ELF-1 (cell line): ENCODE results near the gene KIF21B.
A peak's percentile ranks its signal among the peaks of the same experiment; 100 is the strongest.
"Not testable (repeated sequence)": the region's sequence is repeated elsewhere in the genome, so short reads cannot be mapped to it uniquely, and the experiment has no call there.

ENCODE experiments used
- DNase-seq: peaks from one replicate; pipeline ENCODE4 v3.0.0-alpha.2; 2016; ENCODE audit warnings: low read depth, low spot score

The KIF21B gene

DNA sequence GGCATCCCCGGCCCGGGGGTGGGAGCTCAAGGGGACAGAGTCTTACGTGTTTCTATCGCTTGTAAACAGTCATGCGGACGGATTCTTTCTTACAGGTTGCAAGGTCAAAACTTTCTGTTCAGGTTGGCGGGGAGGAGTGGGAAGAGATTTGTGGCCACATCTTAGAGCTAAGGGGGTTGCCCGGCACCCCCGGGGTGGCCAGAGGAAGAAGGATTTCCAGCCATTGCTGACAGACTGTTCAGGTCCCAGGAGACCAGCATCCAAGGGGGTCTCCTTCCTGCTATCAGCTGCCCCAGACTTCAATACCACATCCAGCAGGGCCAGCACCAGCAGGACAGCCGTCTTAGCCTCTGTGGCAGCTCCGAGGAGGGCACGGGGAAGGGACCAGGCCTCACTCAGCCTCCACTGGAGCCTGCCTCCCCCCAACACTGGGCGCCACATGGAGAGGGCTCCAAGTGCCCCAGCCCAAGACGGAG is 52.0 kb downstream of the KIF21B start:
- DNase-seq: no peak

DNA sequence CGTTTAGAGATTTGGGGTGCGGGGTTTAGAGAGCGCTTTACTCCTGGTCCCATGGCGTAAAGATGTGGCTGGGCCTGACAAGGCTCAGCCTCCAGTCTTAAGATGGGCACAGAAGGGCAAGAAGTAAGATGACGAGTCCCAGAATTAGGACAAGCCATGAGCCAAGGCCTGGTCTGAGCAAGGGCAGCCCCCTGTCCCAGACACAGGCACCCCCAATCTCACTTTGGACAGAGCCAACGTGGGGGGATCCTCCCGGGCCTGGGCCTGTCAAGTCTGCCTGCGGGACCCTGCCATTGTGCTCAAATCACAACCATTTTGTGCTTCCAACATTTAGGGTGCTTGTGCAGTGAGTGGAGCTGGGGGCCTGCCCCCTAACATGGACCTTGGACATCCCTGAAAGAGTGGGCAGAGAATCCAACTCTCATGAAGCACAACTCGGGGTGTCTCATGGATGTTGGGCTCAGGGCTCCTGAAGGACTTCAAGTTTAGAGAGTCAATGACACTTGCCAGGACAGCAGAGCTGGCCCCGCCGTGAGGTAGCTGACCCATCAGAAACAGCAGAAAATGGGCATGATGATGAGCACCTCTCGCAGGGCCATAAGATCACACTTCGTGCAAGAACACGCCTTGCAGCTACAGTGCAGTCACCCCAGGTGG is 52.6 kb downstream of the KIF21B start:
- DNase-seq: no peak

DNA sequence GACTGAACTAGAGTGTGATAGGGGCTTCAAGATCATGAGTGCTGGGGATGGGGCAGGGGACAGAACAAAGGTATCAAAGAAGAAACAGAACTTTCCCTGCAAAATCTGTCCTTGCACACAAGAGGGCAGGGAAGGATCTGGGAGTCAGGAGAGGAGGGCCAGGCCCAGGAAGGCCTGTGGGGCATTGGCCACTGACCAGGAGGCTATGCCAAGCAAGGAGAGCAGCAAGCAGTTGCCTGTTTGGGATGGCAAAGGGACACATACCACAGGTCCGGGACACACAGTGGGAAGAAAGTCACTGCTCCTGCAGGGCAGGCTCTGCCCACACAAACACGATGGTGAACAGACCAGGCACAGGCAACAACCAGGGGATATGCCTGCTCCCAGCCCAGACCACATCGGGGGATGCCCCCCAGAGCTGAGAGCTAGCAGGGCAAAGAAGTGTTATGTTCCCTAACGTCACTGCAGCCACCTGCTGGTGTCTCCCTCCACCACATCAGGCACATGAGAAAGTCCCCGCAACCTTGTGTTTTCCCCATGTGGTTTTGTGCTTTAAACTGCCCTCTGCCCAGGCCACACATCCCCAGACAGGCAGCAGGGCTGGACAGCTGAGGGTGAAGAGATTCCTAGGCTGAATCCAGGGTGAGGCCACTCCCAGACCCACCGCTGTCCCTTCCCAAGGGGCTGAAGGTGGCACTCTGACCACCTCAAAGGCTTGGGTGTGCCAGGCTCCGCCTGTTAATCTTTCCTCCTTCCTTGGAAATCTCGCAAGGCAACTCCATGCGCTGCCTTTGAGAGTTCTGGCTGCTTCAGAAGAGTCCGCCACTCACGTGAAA is 53.6 kb downstream of the KIF21B start:
- DNase-seq: no peak

DNA sequence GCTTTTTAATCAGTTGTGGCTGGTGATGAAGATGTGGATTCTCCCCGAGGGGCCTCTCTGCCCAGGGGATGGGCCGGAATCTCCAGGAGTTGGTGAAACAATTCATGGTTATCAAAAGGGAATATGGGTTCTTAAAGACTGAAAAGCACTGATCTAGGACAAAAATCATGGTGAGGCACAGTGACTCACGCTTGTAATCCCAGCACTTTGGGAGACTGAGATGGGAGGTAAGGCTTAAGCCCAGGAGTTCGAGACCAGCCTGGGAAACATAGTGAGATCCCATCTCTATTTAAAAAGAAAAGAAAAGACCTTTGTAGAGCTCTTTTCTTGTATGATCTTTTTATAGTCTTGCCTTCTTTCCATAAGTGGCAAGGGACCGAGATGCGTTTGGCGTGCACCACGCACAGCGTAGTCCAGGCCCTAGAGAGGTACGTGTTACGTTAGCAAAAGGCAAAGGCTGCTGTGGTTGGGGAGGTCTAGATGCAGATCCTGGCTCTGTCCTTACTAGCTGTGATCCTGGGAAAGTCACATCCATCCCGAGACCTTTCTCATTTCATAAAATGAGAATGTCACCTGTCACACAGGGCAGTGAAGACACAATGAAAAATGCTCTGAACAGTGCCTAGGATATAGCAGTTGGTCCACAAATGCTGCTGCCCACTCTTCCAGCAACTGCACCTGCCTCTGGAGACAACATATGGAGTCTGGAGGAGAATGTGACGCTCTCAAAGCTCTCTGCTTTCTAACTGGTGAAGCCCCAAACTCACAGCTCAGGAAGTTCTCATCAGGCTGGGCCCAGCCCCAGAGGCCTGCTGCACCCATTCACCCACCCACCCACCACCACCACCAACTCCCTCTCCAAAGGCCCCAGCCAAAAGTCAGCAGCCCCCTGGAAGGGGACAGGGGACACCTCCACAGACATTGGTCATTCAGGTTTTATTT is 54.8 kb downstream of the KIF21B start:
- DNase-seq: no peak

DNA sequence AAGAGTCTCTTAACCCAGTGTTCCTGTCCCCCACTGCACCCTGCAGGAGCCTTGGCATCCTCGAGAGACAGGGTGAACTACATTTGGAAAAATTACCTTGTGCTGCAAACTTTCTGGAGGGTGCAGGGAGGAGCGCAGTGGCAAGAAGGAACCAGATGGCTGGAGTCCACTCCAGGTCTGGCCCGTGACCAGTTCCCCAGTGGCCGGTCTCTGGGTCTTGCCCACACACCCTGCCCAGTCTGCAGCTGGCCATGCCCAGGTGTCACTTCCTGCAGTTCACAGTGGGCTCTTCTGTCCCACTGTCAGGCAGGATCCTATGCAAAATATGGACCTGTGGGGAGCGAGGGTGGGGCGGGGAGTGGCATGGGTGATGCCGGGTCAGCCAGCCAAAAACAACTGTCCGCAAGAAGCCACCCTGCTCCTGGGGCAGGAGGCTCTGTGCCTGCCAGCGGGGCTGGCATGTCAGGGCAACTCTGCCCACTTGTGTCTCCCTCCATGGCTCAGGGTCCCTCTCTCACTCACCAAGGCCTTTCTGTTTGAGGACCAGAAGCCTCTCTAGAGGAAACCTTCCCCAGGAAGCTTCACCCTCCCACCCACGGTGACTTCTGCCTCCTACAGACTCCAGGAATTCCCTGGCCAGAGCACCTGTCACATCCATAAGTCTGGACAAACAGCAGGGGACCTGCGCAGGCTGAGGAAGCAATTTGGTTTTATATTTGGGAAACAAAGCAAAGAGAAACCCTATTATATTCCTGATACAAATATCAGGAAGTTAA is 55.6 kb downstream of the KIF21B start:
- DNase-seq: no peak

DNA sequence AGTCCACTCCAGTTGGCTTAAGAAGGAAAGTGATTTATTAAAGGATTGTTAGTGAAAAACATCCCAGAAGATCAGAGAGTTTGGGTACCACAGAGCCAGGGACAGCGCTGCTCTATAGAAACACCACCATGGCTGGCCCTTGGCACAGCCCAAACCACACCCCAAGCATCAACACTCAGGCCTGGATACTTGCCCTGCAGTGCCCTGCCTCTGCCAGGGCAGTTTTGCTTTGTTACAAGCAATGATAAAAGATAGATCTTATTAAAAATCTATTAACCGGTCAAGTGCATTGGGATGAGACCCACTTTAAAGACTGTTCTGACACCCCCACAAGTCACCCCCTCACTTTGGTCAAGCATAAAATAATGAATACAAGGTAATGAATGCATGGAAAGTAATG is 56.6 kb downstream of the KIF21B start:
- no peak for DNase-seq

DNA sequence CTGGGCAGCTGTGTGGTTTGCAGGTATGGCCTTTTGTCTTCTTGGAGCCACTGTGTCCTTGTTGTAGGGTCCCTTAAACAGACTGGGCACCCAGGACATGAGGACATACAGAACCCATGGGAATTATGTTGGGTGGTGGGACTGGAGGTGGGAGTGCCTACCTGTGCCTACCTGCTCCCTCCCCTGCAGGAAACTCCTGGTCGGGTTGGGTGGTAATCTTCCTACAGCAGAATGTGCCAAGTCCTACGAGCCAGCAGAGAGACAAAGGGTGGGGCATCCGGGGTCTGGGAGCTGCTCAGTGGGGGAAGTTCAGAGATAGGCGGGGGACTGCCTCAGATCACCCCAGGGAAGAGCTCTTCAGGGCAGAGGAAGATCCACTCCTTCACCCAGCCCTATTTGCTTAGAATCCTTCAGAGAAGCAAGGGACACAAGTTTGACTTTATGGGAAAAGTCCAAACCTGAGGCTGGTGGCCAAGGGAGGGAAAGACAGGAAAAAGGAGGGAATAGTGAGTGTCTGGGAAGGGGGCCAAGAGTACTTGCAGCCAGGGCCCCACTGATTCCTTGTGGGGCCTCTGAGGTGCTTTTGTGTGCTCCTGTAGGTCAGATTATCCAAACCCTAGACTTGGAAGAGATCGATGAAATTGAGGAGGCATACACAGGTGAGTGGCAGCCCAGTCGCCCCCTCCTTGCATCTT is 58.3 kb downstream of the KIF21B start:
- no peak for DNase-seq

DNA sequence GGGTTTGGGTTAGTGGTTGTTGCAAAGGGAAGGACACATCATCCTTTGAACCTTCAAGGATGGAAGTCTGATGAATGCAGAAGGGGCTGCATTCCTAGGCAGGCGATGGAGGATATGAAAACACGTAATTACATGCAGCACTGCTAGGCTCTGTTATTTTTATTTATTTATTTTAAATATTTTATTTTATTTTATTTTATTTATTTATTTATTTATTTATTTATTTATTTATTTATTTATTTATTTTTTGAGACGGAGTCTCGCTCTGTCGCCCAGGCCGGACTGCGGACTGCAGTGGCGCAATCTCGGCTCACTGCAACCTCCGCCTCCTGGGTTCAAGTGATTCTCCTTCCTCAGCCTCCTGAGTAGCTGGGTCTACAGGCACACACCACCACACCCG is 59.6 kb downstream of the KIF21B start:
- not testable (repeated sequence) for DNase-seq

DNA sequence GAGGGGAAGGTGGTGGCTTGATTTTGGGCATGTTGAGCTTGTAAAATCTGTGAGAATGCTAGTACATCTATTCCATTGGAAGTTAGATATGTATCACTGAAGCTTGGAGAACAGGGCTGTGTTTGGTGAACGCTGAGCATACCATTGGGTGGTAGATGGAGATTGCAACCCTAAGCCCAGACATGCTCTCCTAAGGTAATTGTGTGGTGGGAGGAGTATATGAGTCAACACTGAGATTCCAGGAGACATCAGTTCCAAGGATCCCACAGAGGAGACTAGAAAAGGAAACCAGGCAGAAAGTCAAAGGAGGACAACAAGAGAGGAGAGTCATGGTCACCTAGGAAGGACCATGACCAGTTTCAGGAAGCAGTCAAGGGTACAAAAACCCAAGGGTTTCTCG is 60.4 kb downstream of the KIF21B start:
- no peak for DNase-seq

DNA sequence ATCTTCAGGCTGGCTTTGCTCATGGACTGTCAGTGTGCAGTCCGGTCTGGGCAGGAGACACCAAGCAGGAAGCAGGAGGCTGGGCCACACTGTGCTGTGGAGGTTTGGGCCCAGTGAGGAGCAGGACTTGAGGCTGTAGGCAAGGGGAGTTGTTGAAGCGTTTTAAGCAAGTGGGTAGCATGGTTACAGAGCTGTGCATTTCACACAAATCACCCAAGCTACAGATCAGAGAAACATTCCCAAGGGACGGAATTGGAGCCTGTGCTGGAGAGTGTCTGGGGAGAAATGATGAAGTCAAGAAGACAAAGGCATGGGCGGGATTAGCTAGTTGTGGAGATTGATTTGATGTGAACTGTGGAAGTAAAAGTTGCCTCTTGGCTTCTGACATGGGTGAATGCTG is 60.9 kb downstream of the KIF21B start:
- no peak for DNase-seq

DNA sequence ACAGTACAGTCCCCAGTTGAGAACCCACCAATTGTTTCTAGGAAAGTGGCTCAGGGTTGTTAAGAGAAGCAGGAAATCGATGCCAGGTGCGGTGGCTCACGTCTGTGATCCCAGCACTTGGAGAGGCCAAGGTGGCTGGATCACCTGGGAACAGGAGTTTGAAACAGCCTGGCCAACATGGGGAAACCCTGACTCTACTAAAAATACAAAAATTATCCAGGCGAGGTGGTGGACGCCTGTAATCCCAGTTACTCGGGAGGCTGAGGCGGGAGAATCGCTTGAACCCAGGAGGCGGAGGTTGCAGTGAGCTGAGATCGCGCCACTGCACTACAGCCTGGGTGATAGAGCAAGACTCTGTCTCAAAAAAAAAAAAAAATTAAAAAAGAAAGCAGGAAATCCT is 61.4 kb downstream of the KIF21B start:
- DNase-seq: not testable (repeated sequence)

DNA sequence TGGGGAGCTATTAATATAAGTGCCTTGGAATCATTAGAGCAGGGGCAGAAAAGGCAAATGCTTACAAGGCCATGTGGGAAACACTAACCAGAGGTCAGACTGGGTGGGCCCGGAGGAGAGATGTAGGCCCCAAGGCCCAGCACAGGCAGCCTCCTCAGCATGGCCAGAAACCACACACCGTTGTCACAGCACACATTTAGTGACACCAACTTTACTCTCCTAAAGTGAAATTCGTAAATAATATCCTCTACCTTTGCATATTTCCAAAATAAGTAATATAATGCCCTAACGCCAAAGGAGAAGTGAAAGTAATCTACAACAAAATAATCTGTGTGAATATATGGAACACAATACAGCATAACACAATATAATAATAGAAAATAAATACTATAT is 62.6 kb downstream of the KIF21B start:
- no peak for DNase-seq

DNA sequence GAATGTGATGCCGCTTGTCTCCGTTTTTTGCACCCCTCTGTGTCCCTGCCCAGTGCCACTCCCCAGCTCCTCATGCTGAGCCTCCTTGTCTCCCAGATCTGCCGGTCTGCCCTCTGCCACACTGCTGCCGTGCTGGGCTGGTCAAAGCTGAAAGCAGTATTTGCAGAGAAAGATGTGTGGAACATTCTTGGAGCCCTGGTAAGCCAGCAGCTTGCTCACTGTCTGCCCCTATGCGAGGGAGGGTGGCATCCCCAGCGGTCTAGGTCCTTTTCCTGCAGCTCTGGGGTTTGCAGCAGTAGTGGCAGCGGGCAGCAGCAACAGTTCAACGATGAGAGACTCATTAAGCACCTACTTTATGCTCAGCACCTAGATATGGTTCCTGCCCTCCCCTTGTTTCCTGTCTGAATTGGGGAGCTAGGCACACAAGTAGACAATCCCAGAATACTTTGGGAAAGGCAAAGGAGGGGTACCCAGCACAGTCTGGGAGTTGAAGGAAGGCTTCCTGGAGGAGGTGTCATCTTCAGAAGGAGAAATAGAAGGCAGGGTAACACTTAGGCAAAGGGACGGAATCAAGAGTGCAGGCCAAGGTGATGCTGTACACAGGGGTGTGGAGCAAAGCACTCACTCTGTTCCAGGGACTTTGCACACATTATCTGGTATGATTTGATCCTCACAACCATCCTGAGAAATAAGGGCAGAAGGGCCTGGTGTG is 63.1 kb downstream of the KIF21B start:
- DNase-seq: no peak

DNA sequence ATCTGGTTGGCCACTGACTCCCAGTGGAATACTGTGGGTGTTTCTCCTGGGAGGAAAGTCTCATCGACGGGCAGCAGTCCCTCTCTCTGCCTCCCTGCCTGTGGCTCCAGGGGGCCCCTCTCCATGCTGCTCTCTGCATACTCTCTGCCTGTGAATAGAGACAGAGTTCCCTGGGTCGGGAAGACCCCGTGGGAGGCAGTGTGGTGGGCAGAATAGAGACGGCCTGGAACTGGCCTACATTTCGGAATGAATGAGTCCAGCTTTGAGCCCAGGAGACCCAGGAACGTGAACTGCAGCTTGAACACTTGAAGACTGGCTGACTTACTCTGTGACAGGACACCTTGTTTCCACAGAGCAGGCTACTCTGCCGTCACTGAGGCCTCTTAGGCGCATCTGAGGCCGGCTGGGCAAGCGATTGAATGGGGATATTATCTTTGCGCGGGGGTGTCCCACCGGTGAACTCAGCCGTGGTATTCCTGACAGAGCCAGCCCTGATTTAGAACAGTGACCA is 64.0 kb downstream of the KIF21B start:
- peak; percentile 30 for DNase-seq

DNA sequence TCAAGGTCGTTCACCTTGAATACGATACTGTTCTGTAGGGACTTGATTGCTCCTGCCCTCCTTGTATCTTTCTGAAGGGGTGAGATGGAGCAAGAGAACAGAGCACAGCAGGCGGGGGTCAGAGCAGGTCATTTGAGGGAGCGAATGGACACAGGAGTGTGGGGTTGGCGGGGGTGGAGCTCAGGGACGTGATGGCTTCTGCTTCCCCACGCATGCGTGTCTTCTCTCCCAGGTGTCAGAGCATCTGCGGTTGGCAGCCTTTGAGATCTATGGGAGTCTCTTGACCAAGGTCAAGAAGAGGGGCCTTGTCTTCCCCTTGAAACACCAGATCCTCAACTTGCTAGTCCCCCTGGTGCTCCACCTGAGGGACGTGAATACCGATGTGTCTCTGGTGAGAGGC is 64.9 kb downstream of the KIF21B start:
- no peak for DNase-seq

DNA sequence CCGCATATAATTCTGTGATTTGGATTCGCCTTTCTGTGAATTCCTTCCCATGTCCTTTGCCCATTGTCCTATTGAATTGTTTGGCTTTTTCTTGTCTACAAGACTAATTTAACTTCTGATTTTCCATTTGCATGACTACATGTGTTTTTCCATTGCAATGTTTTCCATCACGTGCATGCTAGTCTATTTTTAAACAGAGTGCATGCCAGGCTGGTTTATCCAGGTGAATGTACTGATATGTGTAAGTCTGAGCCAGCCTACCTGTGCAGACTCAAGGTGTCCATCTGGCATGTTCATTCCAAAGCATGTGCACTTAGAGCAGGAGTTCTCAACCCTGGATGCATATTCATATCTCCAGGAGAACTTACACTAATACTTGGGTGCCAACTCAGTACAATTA is 69.1 kb downstream of the KIF21B start:
- DNase-seq: no peak

DNA sequence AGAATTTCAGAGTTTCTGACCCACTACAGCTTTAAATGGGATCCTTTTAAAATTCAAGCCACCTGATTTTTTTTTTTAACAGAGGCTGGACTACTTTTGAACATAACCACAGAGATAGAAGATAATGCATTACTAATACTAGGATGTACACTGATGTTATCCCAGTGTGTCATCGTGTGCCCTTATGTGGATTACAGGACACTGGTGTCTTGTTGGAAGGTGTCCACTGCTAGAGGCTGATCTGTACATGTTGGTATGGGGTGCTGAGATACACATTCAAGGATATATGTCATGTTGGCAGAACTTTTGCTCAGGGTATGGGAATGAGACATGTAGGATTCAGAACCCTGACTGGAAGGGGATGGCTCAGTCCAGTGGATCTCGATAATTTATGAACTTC is 72.5 kb downstream of the KIF21B start:
- no peak for DNase-seq

DNA sequence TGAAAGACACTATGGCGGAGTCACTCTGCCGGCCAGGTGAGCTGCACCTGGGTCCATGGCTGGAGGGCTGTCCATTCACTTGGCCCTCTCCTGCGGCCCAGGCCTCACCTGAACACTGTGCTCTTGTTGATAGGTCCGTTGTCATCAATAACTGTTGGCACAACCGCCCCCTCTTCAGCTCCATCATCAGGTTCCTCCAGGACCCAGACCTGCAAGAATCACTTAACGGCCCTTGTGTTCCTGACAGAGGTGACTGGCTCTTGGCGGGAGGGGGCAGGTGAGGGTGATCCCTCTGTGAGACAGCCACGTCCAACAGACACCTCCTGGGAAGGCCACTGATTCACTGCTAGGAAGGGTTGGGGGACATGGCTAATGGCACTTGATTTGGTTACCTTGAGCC is 73.9 kb downstream of the KIF21B start:
- no peak for DNase-seq

DNA sequence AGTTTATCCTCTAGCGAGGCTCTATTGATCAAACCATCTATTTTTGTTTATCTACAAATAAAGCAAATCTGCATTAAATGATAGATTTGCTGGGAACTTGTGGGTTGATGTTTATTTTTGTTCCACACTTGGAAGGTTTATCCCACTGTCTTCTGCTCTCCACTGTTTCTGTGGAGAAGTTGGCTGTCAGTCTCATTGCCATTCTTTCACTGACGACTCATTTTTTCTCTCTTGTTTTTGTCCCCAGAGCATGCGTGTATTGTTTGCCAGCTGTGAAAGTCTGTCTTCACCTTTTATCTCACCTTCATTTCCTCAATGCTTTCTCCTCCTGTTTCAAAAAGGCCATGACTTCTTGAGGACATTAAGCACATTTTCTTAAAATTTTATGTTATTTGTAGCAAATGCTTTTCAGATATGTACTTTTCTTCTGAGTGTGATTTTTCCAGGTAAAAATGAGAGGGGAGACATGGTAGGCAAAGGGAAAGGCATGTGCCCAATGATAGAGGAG is 76.4 kb downstream of the KIF21B start:
- DNase-seq: no peak

DNA sequence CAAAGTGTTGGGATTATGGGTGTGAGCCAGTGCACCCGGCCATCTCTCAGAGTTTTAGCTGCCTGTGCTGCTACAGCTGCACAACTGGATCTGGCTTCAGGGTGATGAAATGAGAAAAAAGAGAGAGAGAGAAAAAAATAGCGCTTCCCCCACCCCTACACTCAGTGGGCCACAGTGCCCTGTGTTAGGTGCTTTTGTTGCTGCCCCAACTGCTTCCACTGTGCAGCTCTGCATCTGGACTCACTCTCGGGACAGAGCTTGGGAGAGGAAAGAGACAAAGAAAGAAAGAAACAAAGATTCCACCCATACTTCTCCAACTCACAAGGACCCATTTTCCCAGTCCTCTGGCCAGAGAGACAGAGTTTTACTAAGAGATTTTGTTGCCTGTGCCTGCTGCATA is 78.4 kb downstream of the KIF21B start:
- no peak for DNase-seq
